Fibroblast of the conjunctiva (primary cell): ENCODE results near the gene AGO1.

Experiments
- DNase-seq: peaks from one replicate; pipeline ENCODE4 v3.0.0-alpha.2; 2010; ENCODE audit warnings: low read depth

Gene AGO1

GRCh38 chr1:35882945-35883634 is at the start of gene AGO1:
Gene AGO1 (plus strand): TSS chr1:35883209. CDS start chr1:35883422, 213 bp downstream.
- peak; percentile 86 for DNase-seq

- no peak for DNase-seq
These were observed 49.6 kb upstream of the AGO1 start for GRCh38 chr1:35833395-35833794.

- DNase-seq = no peak
These were observed 48.8 kb upstream of the AGO1 start for GRCh38 chr1:35834218-35834617.

- no peak for DNase-seq
These were observed 47.6 kb upstream of the AGO1 start for GRCh38 chr1:35835398-35835797.

GRCh38 chr1:35836734-35837133 is 46.3 kb upstream of the AGO1 start:
- DNase-seq = no peak

- DNase-seq = no peak
These were observed 44.2 kb upstream of the AGO1 start for GRCh38 chr1:35838693-35839245.

GRCh38 chr1:35844826-35845225 is 38.2 kb upstream of the AGO1 start:
- DNase-seq = no peak

- no peak for DNase-seq
These were observed 37.2 kb upstream of the AGO1 start for GRCh38 chr1:35845766-35846165.

GRCh38 chr1:35847935-35848565 is 35.0 kb upstream of the AGO1 start:
- DNase-seq = no peak

GRCh38 chr1:35850051-35850450 is 33.0 kb upstream of the AGO1 start:
- no peak for DNase-seq

GRCh38 chr1:35850716-35851115 is 32.3 kb upstream of the AGO1 start:
- DNase-seq = no peak

GRCh38 chr1:35851132-35851869 is 31.7 kb upstream of the AGO1 start:
- DNase-seq = peak; percentile 45

- DNase-seq = no peak
These were observed 30.8 kb upstream of the AGO1 start for GRCh38 chr1:35852241-35852640.

- no peak for DNase-seq
These were observed 27.9 kb upstream of the AGO1 start for GRCh38 chr1:35854989-35855700.

- no peak for DNase-seq
These were observed 26.0 kb upstream of the AGO1 start for GRCh38 chr1:35856964-35857363.

GRCh38 chr1:35857830-35858229 is 25.2 kb upstream of the AGO1 start:
- DNase-seq = peak; percentile 13

GRCh38 chr1:35860696-35861095 is 22.3 kb upstream of the AGO1 start:
- no peak for DNase-seq

GRCh38 chr1:35863136-35863535 is 19.9 kb upstream of the AGO1 start:
- no peak for DNase-seq

GRCh38 chr1:35863881-35864625 is 19.0 kb upstream of the AGO1 start:
- no peak for DNase-seq

GRCh38 chr1:35864813-35865212 is 18.2 kb upstream of the AGO1 start:
- no peak for DNase-seq

- DNase-seq = no peak
These were observed 16.0 kb upstream of the AGO1 start for GRCh38 chr1:35866991-35867390.
